PC-9 (cell line): ENCODE data around the gene TEX44.

Experiments
- CTCF ChIP-seq: fragments of 200-600 bp; sonication (generic); conservative IDR thresholded peaks from 2 replicates; pipeline ENCODE4 v1.6.1; 2017; ENCODE audit warnings: mixed run types, antibody characterized with exemption, mild to moderate bottlenecking, moderate library complexity
- EZH2 ChIP-seq: fragments of 200-600 bp; sonication (generic); IDR thresholded peaks from 2 replicates; pipeline ENCODE4 v1.8.0; 2017; ENCODE audit warnings: antibody characterized with exemption, low read depth

GRCh38 chr2:231549446-231550239 is 43.0 kb upstream of the TEX44 start:
- no peak for TF ChIP-seq CTCF
- TF ChIP-seq EZH2, result no peak
